ENCODE results near the gene MLLT1. TPM values are rescaled to one million over a fixed set of nuclear protein-coding genes. Genes with fewer than 3 reads are reported as not detected.

The MLLT1 gene
- total and polyA plus RNA-seq, 10 of the 15 experiments (the other 5 are each of a cell fraction or from before 2014, with no cell fraction given): 0.16 to 61.1 (median 8.5) TPM

DNA sequence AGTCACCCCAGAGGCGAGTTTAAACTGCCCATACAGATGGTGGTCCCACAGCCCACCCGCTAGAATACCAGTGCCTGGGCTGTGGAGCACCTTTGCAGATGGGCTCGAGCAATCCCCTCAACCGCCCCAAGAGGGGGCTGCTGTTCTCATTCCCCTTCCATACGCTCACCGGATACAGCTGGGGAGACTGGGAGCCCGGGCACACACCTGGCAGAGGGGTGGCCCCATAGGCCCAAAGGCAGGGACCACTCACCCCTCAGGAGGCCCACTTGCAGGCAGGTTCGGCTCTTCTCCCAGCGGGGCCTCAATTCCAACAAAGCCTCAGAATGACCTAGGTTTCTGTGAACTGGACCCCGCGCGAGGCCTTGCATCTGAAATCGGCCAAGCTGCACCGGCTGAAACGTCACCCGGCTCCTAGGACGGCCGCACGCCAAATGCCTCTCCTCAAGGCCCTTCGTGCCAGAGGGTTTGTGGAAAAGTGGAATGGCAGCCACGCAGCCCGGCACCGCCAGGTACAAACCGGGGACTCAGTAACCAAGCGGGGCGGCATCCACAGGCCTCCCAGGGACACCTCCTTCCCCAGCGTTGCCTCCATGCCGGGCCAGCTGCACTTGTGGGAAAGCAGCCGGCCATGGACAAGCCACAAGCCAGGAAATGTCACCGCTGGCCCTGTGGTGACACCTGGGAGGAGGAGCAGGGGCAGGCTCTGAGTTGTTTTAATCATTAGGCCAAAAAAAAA lies 18.7 kb downstream of the MLLT1 start:
- RAD21 ChIA-PET (ENCODE audit: unreplicated experiment): no interaction called here
- no peaks in the 10 kb centered on the region for H4K20me1 ChIP-seq (ENCODE audit: control insufficient read depth, insufficient read depth)
- H3K27me3 ChIP-seq (replicated peaks in 1 of 2; ENCODE audit: control insufficient read depth in 2 of 2, insufficient read depth in 2 of 2, low read length in 1 of 2): no peaks in the 10 kb centered on the region; a peak in 1 of 4 replicates
- SMC1A ChIA-PET (ENCODE audit: uncharacterized antibody, unreplicated experiment): no interaction called here
- BruUV-seq (replicated peaks): no TSS peak
- CTCF ChIA-PET: interaction anchor here (0.6 to 1.7 kb wide), 4 partner anchors 42 to 624 kb away, joined by 3 to 5 read pairs (median 4); no protein-coding TSS in a partner anchor
- peaks cover 22% of the 10 kb centered on the region for H3K4me1 ChIP-seq (ENCODE audit: control insufficient read depth, insufficient read depth, low read length)
- peaks cover 7% of the 10 kb centered on the region for H3K79me2 ChIP-seq (ENCODE audit: control insufficient read depth, insufficient read depth, low read length)
- H3K4me2 ChIP-seq (ENCODE audit: control insufficient read depth, insufficient read depth): no peak overlapping the region
- H2AFZ ChIP-seq (ENCODE audit: control insufficient read depth, low read depth, low read length): no peak overlapping the region
- H3K27ac ChIP-seq (ENCODE audit: control insufficient read depth, insufficient read depth): no peak overlapping the region
- H3K36me3 ChIP-seq (ENCODE audit: control insufficient read depth in 2 of 2, insufficient read depth in 2 of 2, low read length in 1 of 2): peaks cover 14 to 35% of the 10 kb centered on the region in 2 experiments
- WGBS (ENCODE audit: insufficient coverage, insufficient replicate concordance, low lambda C conversion rate, missing lambda C conversion rate): 92% methylated on average over 29 of the region's 30 CpGs
- in situ Hi-C loops (cut with MboI): no loop called here
- intact Hi-C loops (cut with micrococcal nuclease; ENCODE audit: unreplicated experiment): no loop called here
- peak; percentile 38; the same call in 1 of the 3 replicates for ATAC-seq
- TF ChIP-seq SPI1 (IDR thresholded peaks at IDR 0.05; ENCODE audit: borderline replicate concordance, insufficient read depth, low read depth, low read length) (no peak), MTA3 (IDR thresholded peaks at IDR 0.05; ENCODE audit: borderline replicate concordance, low read length) (no peak)
- TF ChIP-seq, protein P1, sequence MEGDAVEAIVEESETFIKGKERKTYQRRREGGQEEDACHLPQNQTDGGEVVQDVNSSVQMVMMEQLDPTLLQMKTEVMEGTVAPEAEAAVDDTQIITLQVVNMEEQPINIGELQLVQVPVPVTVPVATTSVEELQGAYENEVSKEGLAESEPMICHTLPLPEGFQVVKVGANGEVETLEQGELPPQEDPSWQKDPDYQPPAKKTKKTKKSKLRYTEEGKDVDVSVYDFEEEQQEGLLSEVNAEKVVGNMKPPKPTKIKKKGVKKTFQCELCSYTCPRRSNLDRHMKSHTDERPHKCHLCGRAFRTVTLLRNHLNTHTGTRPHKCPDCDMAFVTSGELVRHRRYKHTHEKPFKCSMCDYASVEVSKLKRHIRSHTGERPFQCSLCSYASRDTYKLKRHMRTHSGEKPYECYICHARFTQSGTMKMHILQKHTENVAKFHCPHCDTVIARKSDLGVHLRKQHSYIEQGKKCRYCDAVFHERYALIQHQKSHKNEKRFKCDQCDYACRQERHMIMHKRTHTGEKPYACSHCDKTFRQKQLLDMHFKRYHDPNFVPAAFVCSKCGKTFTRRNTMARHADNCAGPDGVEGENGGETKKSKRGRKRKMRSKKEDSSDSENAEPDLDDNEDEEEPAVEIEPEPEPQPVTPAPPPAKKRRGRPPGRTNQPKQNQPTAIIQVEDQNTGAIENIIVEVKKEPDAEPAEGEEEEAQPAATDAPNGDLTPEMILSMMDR (IDR thresholded peaks at IDR 0.05 in 2 of 3, conservative IDR thresholded peaks at IDR 0.05 in 1 of 3; ENCODE audit: control insufficient read depth in 2 of 3, extremely low read depth in 1 of 3, insufficient read depth in 1 of 3, low read depth in 3 of 3, low read length in 3 of 3): peak; percentile 39 to 53 (median 46)
- TF ChIP-seq, protein P2, sequence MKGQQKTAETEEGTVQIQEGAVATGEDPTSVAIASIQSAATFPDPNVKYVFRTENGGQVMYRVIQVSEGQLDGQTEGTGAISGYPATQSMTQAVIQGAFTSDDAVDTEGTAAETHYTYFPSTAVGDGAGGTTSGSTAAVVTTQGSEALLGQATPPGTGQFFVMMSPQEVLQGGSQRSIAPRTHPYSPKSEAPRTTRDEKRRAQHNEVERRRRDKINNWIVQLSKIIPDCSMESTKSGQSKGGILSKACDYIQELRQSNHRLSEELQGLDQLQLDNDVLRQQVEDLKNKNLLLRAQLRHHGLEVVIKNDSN (IDR thresholded peaks at IDR 0.05; ENCODE audit: borderline replicate concordance, extremely low read length, insufficient read depth, low read depth, low read length): no peak
- H3K9me3 ChIP-seq (replicated peaks; ENCODE audit: control insufficient read depth, insufficient read depth, low read length): peaks cover 2% of the 10 kb centered on the region; the same call in 1 of the 3 replicates
- H3K9ac ChIP-seq (ENCODE audit: control insufficient read depth, insufficient read depth, low read length): no peak overlapping the region
- DNase-seq (ENCODE audit: low read depth, low spot score): no peak
- no peak overlapping the region for H3K4me3 ChIP-seq
- no peak for FAIRE-seq
- POLR2A ChIA-PET: interaction anchor here (0.7 kb wide), 1 partner anchor 14 kb away, joined by 3 read pairs; no protein-coding TSS in a partner anchor
